ENCODE results near the gene CLDN6.

DNA sequence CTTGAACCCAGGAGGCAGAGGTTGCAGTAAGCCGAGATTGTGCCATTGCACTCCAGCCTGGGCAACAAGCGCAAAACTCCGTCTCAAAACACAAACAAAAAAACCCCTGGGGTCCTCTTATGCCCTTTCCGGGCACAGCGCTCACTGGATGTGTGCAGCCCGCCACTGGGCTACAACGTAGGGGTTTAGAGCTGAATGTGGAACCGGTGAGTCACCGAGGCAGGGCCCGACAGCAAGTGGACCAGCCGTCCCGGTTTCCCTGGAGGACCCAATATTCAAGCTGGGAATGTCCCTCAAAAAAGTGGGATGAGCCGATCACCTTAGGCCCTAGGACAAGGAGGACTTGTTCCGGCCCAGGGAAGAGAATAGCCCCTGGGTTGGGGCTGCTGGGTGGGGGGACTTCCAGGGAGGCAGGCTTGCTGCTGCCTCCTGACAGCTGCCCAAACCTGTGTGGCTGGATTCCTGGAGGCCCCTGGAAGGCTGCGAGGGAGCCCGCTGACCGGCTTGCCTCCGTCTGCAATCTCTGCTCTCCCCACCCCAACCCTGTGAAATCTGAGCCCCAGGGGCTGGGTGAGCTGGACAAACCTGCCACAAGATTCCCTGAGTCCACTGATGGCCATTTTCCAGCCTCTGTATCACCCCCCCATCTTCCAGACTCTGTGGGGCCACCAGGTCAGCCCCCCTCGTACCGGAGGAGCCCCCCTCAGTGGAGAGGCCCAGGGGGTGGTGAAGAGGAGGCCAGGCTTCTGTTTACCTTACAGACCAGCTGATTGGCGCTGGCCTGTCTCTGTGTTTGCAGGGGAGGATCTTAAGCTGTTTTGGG is 8.2 kb downstream of the CLDN6 start:
- TF ChIP-seq CTCF (IDR thresholded peaks at IDR 0.05) (no peak), POLR2A (IDR thresholded peaks at IDR 0.05) (no peak)

Data from right lobe of liver (tissue), 4 donors.